SK-N-SH (cell line): ENCODE data around the gene EVA1B.

Source experiments
- CTCF ChIP-seq: fragments of 200-600 bp; sonication (generic); IDR thresholded peaks from 2 replicates; pipeline ENCODE4 v1.6.1; 2017; ENCODE audit warnings: antibody characterized with exemption, mild to moderate bottlenecking, moderate library complexity
- EZH2phosphoT487 ChIP-seq: fragments of 200-600 bp; sonication (generic); IDR thresholded peaks from 2 replicates; pipeline ENCODE4 v1.6.1; 2017; ENCODE audit warnings: low read depth, mixed run types, mild to moderate bottlenecking, antibody characterized with exemption, moderate library complexity, borderline replicate concordance
- MAX ChIP-seq: IDR thresholded peaks from 2 replicates; pipeline ENCODE4 v1.4.0; 2012; ENCODE audit warnings: low read depth
- PBX3 ChIP-seq: IDR thresholded peaks from 2 replicates; pipeline ENCODE4; 2012
- POLR2AphosphoS5 ChIP-seq: IDR thresholded peaks from 2 replicates; pipeline ENCODE4 v1.6.1; 2012; ENCODE audit warnings: low read depth, low read length
- RAD21 ChIP-seq: IDR thresholded peaks from 2 replicates; pipeline ENCODE4 v1.6.1; 2012; ENCODE audit warnings: mild to moderate bottlenecking, low read length
- RCOR1 ChIP-seq: fragments of 150-350 bp; IDR thresholded peaks from 2 replicates; pipeline ENCODE4 v1.6.1; 2017; ENCODE audit warnings: antibody characterized with exemption, low read length
- REST ChIP-seq: IDR thresholded peaks from 2 replicates; pipeline ENCODE4 v1.6.1; 2012; ENCODE audit warnings: mild to moderate bottlenecking, low read depth, low read length, moderate library complexity
- SIN3A ChIP-seq: IDR thresholded peaks from 2 replicates; pipeline ENCODE4 v1.6.1; 2012; ENCODE audit warnings: low read depth, mild to moderate bottlenecking, low read length, moderate library complexity, borderline replicate concordance
- ZBTB33 ChIP-seq: IDR thresholded peaks from 2 replicates; pipeline ENCODE4 v1.4.0; 2012; ENCODE audit warnings: low read depth, borderline replicate concordance

- no peak for TF ChIP-seq POLR2AphosphoS5
- no peak for TF ChIP-seq RCOR1
- no peak for TF ChIP-seq CTCF
- no peak for TF ChIP-seq MAX
- no peak for TF ChIP-seq EZH2phosphoT487
- TF ChIP-seq SIN3A = no peak
- TF ChIP-seq REST = no peak
- TF ChIP-seq PBX3 = no peak
- TF ChIP-seq RAD21 = no peak
- no peak for TF ChIP-seq ZBTB33
These were observed 26.4 kb downstream of the EVA1B start for GRCh38 chr1:36297062-36297461.
